NOMO-1 (cell line): ENCODE data around the gene ZFR2.
"Not testable (repeated sequence)": the region's sequence is repeated elsewhere in the genome, so short reads cannot be mapped to it uniquely, and the experiment has no call there.

Source experiments
- DNase-seq, 2 experiments: peaks; one replicate each; lab custom pipeline; 2025; ENCODE audit not compliant: unreplicated experiment in 2 of 2; lab: John Stamatoyannopoulos, UW

Gene ZFR2

GRCh38 chr19:3759482-3760254, 109.2 kb downstream of the ZFR2 start:
- no peak for DNase-seq

DNA sequence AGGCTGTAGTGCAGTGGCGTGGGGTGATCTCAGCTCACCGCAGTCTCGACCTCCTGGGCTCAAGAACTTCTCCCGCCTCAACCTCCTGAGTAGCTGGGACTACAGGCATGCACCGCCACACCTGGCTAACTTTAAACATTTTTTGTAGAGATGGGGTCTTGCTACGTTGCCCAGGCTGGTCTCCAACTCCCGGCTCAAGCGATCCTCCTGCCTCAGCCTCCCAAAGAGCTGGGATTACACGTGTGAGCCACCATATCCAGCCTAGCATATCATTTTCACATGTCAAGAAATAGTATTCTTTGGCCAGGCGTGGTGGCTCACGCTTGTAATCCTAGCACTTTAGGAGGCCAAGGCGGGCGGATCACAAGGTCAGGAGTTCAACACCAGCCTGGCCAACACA, 110.5 kb downstream of the ZFR2 start:
- DNase-seq, result not testable (repeated sequence)

GRCh38 chr19:3757705-3758104, 111.1 kb downstream of the ZFR2 start:
- not testable (repeated sequence) for DNase-seq
